GM12878 (cell line): ENCODE measurements around the gene TMC6.

Source experiments
- BRCA1 ChIP-seq: IDR thresholded peaks from 2 replicates; pipeline ENCODE4 v1.6.1; 2011; ENCODE audit warnings: low read depth, low read length, improper control_type of control experiment
- CEBPB ChIP-seq, 2 experiments: fragments of 150-350 bp in 1 of 2; IDR thresholded peaks; 2 replicates each; pipeline ENCODE4 v1.6.1; 2012 to 2014; ENCODE audit warnings: low read depth in 2 of 2, low read length in 2 of 2, borderline replicate concordance in 1 of 2, inconsistent platforms in 1 of 2
- MYC ChIP-seq: IDR thresholded peaks from 2 replicates; pipeline ENCODE4 v1.6.1; 2011; ENCODE audit warnings: mild to moderate bottlenecking, low read length, moderate library complexity, inconsistent platforms; ENCODE audit not compliant: insufficient read depth, insufficient replicate concordance, insufficient read length, severe bottlenecking

GRCh38 chr17:78075545-78075944 lies 53.0 kb downstream of the TMC6 start:
- no peak for TF ChIP-seq MYC
- TF ChIP-seq CEBPB (IDR thresholded peaks at IDR 0.05; ENCODE audit: borderline replicate concordance in 1 of 2, low read depth in 2 of 2, low read length in 2 of 2): no peak
- no peak for TF ChIP-seq BRCA1
